HepG2 (cell line): ENCODE measurements around the gene FAM174C. TPM values are rescaled to one million over a fixed set of nuclear protein-coding genes. Genes with fewer than 3 reads are reported as not detected.

Experiments
- ATAC-seq: fragments of 200-7000 bp; cut with Tn5 transposase; 3 replicates; pipeline ENCODE4 v1.9.1; 2020; ENCODE audit warnings: mild to moderate bottlenecking, moderate library complexity
- BruUV-seq: library from RNA; stranded (reverse); fragments of 400-500 nt; replicated peaks from 2 replicates; lab custom pipeline; 2021; lab: Mats Ljungman, UMichigan
- CTCF ChIA-PET: fragments of 300-600 bp; formaldehyde crosslinking; extraction: SDS; loops from one replicate; lab custom pipeline; 2021; ENCODE audit warnings: low total read pairs, inconsistent platforms, low intra/inter-chr PET ratio; lab: Yijun Ruan, JAX
- POLR2A ChIA-PET: fragments of 350-600 bp; sonication (Branson Sonifier 250); formaldehyde crosslinking; loops from one replicate; lab custom pipeline; 2020; ENCODE audit warnings: antibody characterized with exemption, inconsistent platforms; lab: Yijun Ruan, JAX
- DNase-seq: peaks from one replicate; pipeline ENCODE4 v3.0.0-alpha.2; 2015; ENCODE audit warnings: low spot score
- FAIRE-seq: peaks from 3 replicates; lab custom pipeline; 2011; peaks lifted over from hg19 to GRCh38; lab: Jason Lieb, UNC
- H2AFZ ChIP-seq: one replicate; pipeline ENCODE4 v1.6.1; 2011; ENCODE audit warnings: low read length, inconsistent platforms
- H3K27ac ChIP-seq: fragments of 300-600 bp; 3 replicates; pipeline ENCODE4 v1.8.0; 2011; ENCODE audit warnings: mixed run types, mild to moderate bottlenecking, mixed read lengths, low read length, inconsistent platforms; ENCODE audit not compliant: insufficient read depth; ENCODE audit errors: extremely low read length
- H3K27me3 ChIP-seq, 2 experiments: fragments of 200-600 bp in 1 of 2; 2 replicates in 1 of 2; 3 replicates in 1 of 2; pipeline versions ENCODE4 v1.6.0 to v1.8.0; 2011; ENCODE audit warnings: low read length in 2 of 2, mild to moderate bottlenecking in 2 of 2, moderate library complexity in 2 of 2, inconsistent platforms in 1 of 2; ENCODE audit not compliant: insufficient read depth in 2 of 2, control insufficient read depth in 1 of 2
- H3K36me3 ChIP-seq, 2 experiments: fragments of 200-600 bp in 1 of 2; replicated peaks in 1 of 2; 2 replicates in 1 of 2; 3 replicates in 1 of 2; pipeline versions ENCODE4 v1.5.1 to v1.8.0; 2011; ENCODE audit warnings: low read length in 2 of 2, inconsistent platforms in 1 of 2; ENCODE audit not compliant: insufficient read depth in 2 of 2, control insufficient read depth in 1 of 2
- H3K4me1 ChIP-seq: 2 replicates; pipeline ENCODE4 v1.5.1; 2012; ENCODE audit warnings: low read length, inconsistent platforms; ENCODE audit not compliant: insufficient read depth
- H3K4me2 ChIP-seq: 2 replicates; pipeline ENCODE4 v1.6.0; 2011; ENCODE audit warnings: low read depth, low read length, inconsistent platforms
- H3K4me3 ChIP-seq, 3 experiments: fragments of 200-600 bp in 1 of 3; sonication (generic), shearing (Covaris generic) in 1 of 3; replicated peaks in 1 of 3; 2 replicates each; pipeline ENCODE4 v1.5.1; 2011 to 2016; ENCODE audit warnings: low read length in 3 of 3, inconsistent platforms in 2 of 3, low read depth in 2 of 3, mild to moderate bottlenecking in 2 of 3, control low read depth in 1 of 3, mixed read lengths in 1 of 3; ENCODE audit not compliant: insufficient read depth in 1 of 3
- H3K79me2 ChIP-seq: one replicate; pipeline ENCODE4 v1.6.1; 2011; ENCODE audit warnings: low read length, inconsistent platforms; ENCODE audit not compliant: insufficient read depth
- H3K9ac ChIP-seq: 2 replicates; pipeline ENCODE4 v1.6.0; 2011; ENCODE audit warnings: mild to moderate bottlenecking, low read depth, low read length, inconsistent platforms; ENCODE audit not compliant: insufficient read depth
- H3K9me3 ChIP-seq: 2 replicates; pipeline ENCODE4 v1.5.1; 2012; ENCODE audit warnings: mild to moderate bottlenecking, low read length
- H4K20me1 ChIP-seq: 2 replicates; pipeline ENCODE4 v1.6.0; 2011; ENCODE audit warnings: inconsistent platforms, mild to moderate bottlenecking, low read length, moderate library complexity; ENCODE audit not compliant: insufficient read depth
- AGO2 ChIP-seq: fragments of 200-400 bp; formaldehyde crosslinking; optimal IDR thresholded peaks from 2 replicates; pipeline ENCODE3; 2017; ENCODE audit warnings: mild to moderate bottlenecking, low read depth, low read length, moderate library complexity
- FOXA3 ChIP-seq: IDR thresholded peaks from 2 replicates; pipeline ENCODE4 v1.6.1; 2016; ENCODE audit warnings: missing genetic modification reagents, missing compliant biosample characterization
- HNF1B ChIP-seq: sonication (generic); formaldehyde crosslinking; IDR thresholded peaks from 2 replicates; pipeline ENCODE4 v1.5.1; 2020; ENCODE audit warnings: mild to moderate bottlenecking, moderate library complexity, missing genetic modification reagents
- KLF16 ChIP-seq, 2 experiments: sonication (generic) in 1 of 2; formaldehyde crosslinking in 1 of 2; IDR thresholded peaks; 2 replicates each; pipeline versions ENCODE4 v1.6.1 to v1.8.0; 2016 to 2023; ENCODE audit warnings: missing genetic modification reagents in 2 of 2, missing compliant biosample characterization in 1 of 2
- NCOA1 ChIP-seq: sonication (generic); formaldehyde crosslinking; IDR thresholded peaks from 2 replicates; pipeline ENCODE4 v1.9.0; 2021; ENCODE audit warnings: missing genetic modification reagents
- RARG ChIP-seq: sonication (generic); formaldehyde crosslinking; IDR thresholded peaks from 2 replicates; pipeline ENCODE4 v1.4.0; 2020; ENCODE audit warnings: low read depth, mild to moderate bottlenecking, missing genetic modification reagents
- SPEN ChIP-seq: sonication (generic); formaldehyde crosslinking; IDR thresholded peaks from 2 replicates; pipeline ENCODE4 v1.5.1; 2020; ENCODE audit warnings: low read depth, mild to moderate bottlenecking, missing genetic modification reagents
- STAG1 ChIP-seq: sonication (generic); formaldehyde crosslinking; IDR thresholded peaks from 2 replicates; pipeline ENCODE4 v1.4.0; 2020; ENCODE audit warnings: missing genetic modification reagents
- ZBTB26 ChIP-seq: IDR thresholded peaks from 2 replicates; pipeline ENCODE4 v1.6.1; 2016; ENCODE audit warnings: missing compliant biosample characterization, missing genetic modification reagents, borderline replicate concordance
- ZNF225 ChIP-seq: sonication (generic); formaldehyde crosslinking; IDR thresholded peaks from 2 replicates; pipeline ENCODE4 v1.4.0; 2020; ENCODE audit warnings: mild to moderate bottlenecking, missing genetic modification reagents
- ZNF326 ChIP-seq: sonication (generic); formaldehyde crosslinking; IDR thresholded peaks from 2 replicates; pipeline ENCODE4 v1.4.0; 2020; ENCODE audit warnings: missing genetic modification reagents, borderline replicate concordance
- ZNF441 ChIP-seq: sonication (generic); formaldehyde crosslinking; IDR thresholded peaks from 2 replicates; pipeline ENCODE4 v1.7.0; 2021; ENCODE audit warnings: missing genetic modification reagents, borderline replicate concordance
- ZNF501 ChIP-seq: sonication (generic); formaldehyde crosslinking; IDR thresholded peaks from 2 replicates; pipeline ENCODE4 v1.5.1; 2020; ENCODE audit warnings: mild to moderate bottlenecking, moderate library complexity, missing genetic modification reagents
- ZNF572 ChIP-seq: sonication (generic); formaldehyde crosslinking; IDR thresholded peaks from 2 replicates; pipeline ENCODE4 v1.5.1; 2020; ENCODE audit warnings: mild to moderate bottlenecking, missing genetic modification reagents
- ZNF607 ChIP-seq: sonication (generic); formaldehyde crosslinking; IDR thresholded peaks from 2 replicates; pipeline ENCODE4 v1.5.1; 2020; ENCODE audit warnings: missing genetic modification reagents, mild to moderate bottlenecking, borderline replicate concordance
- WGBS: methylation state at CpG from one replicate; pipeline ENCODE4 v1.1.6; 2017; ENCODE audit warnings: low lambda C conversion rate; 5-methylcytosine and 5-hydroxymethylcytosine counted together
- in situ Hi-C: cut with HindIII; loops from 2 replicates; pipeline ENCODE4 v1.10.0; 2017; ENCODE audit warnings: low pct_unique_long_range_greater_than_20kb; ENCODE audit not compliant: extremely low pct_ligation_motif_present
- intact Hi-C: fragments of 100-400 bp; cut with micrococcal nuclease; formaldehyde crosslinking; loops from one replicate; pipeline ENCODE4 v1.10.0; 2022; ENCODE audit not compliant: unreplicated experiment
- polyA plus RNA-seq, 8 experiments: library from polyadenylated mRNA; depleted of rRNA in 3 of 8; stranded (reverse) in 7 of 8; unstranded in 1 of 8; fragments of >200 nt; fragmentation: Illumina TruSeq in 4 of 8; extraction: Trizol in 4 of 8; gene quantifications; 2 replicates each; pipeline versions ENCODE4 v1.2.1 to v1.2.3, GENCODE V29; 2011 to 2016; ENCODE audit warnings: low read depth in 4 of 8, missing spikeins in 1 of 8, mixed read lengths in 1 of 8; ENCODE audit not compliant: insufficient read depth in 1 of 8
- total RNA-seq, 5 experiments: library from RNA; depleted of rRNA; stranded (reverse); fragments of >200 nt; fragmentation: Illumina TruSeq; extraction: Trizol; gene quantifications; 2 replicates each; pipeline ENCODE4 v1.2.3, GENCODE V29; 2016; ENCODE audit warnings: low read depth in 1 of 5
- TF ChIP-seq, protein P1 (sequence below): IDR thresholded peaks from 2 replicates; pipeline ENCODE4 v1.6.1; 2016; ENCODE audit warnings: missing biosample characterization, missing genetic modification reagents, low read depth
- TF ChIP-seq, protein P2 (sequence below): sonication (generic); formaldehyde crosslinking; conservative IDR thresholded peaks from 2 replicates; pipeline ENCODE4 v1.4.0; 2020; ENCODE audit warnings: missing genetic modification reagents

FAM174C gene
- total and polyA plus RNA-seq, 2 of the 13 experiments (the other 11 are each of a cell fraction or from before 2014, with no cell fraction given), result 19.5 to 31.3 TPM

- no peak for TF ChIP-seq HNF1B
Measured at GRCh38 chr19:1260749-1261537, 14.4 kb upstream of the FAM174C start (continued).

DNA sequence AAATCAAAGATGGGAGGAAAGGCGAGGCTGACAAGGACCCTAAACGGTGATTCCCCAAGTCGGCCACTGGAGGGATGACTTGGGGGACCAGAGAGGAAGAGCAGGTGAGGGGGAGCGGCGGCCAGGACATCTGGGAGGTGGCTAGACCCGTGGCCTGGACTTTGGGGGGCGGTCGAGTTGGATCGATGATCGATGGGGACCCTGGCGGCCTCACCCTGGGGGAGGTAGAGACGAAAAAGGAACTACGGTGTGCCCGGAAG lies 13.9 kb upstream of the FAM174C start:
- H3K27ac ChIP-seq, result peak overlapping the region; percentile 81
- peak overlapping the region; percentile 98 for H3K4me2 ChIP-seq
- peak overlapping the region; percentile 78 for H3K9ac ChIP-seq
- peak overlapping the region; percentile 71 to 81 (median 80) for H3K4me3 ChIP-seq
- H3K4me1 ChIP-seq, result peaks cover 77% of the 10 kb centered on the region
- no peak overlapping the region for H2AFZ ChIP-seq
- DNase-seq, result no peak
- in situ Hi-C loops, result no loop called here
- BruUV-seq, result no TSS peak
- H4K20me1 ChIP-seq, result peaks cover 29% of the 10 kb centered on the region; the same call in 1 of the 2 replicates
- H3K27me3 ChIP-seq, result no peaks in the 10 kb centered on the region
- no peaks in the 10 kb centered on the region for H3K9me3 ChIP-seq
- peaks cover 3% of the 10 kb centered on the region for H3K79me2 ChIP-seq
- no peak for ATAC-seq
- POLR2A ChIA-PET, result interaction anchor here (1.3 to 13.7 kb wide), 7 partner anchors 3 to 23 kb away, joined by 4 to 668 read pairs (median 9); partner anchors contain the start of genes ATP5F1D, CIRBP, FAM174C and MIDN
- peaks cover 4 to 15% of the 10 kb centered on the region in 2 experiments; a peak in 2 of 5 replicates for H3K36me3 ChIP-seq
- under 1% methylated on average over 14 of the region's 14 CpGs for WGBS
- CTCF ChIA-PET, result no interaction called here
- intact Hi-C loops, result no loop called here
- FAIRE-seq, result no peak
- TF ChIP-seq FOXA3 (CRISPR knock-in tag) (no peak), SPEN (no peak), ZNF326 (CRISPR knock-in tag) (no peak), ZNF225 (no peak; the same call in 1 of the 2 replicates), ZNF441 (CRISPR knock-in tag) (peak; percentile 37; the same call in 1 of the 2 replicates), ZNF572 (CRISPR knock-in tag) (0 out of 2 replicates have a peak, but pooled peaks have one; percentile 9), ZNF501 (CRISPR knock-in tag) (peak; percentile 58; the same call in 1 of the 2 replicates), KLF16 (CRISPR knock-in tag; IDR thresholded peaks at IDR 0.05) (no peak), AGO2 (peak; percentile 56), RARG (CRISPR knock-in tag) (no peak), ZBTB26 (CRISPR knock-in tag) (no peak), STAG1 (CRISPR knock-in tag) (no peak), NCOA1 (CRISPR knock-in tag) (no peak), ZNF607 (CRISPR knock-in tag) (peak; percentile 14)
- TF ChIP-seq, protein P1, sequence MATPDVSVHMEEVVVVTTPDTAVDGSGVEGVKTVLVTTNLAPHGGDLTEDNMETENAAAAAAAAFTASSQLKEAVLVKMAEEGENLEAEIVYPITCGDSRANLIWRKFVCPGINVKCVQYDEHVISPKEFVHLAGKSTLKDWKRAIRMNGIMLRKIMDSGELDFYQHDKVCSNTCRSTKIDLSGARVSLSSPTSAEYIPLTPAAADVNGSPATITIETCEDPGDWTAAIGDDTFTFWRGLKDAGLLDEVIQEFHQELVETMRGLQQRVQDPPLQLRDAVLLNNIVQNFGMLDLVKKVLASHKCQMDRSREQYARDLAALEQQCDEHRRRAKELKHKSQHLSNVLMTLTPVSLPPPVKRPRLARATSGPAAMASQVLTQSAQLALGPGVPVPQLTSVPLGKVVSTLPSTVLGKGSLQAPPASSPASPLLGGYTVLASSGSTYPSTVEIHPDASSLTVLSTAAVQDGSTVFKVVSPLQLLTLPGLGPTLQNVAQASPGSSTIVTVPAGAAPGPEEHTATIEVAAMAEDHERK (CRISPR knock-in tag), result no peak
- TF ChIP-seq, protein P2, sequence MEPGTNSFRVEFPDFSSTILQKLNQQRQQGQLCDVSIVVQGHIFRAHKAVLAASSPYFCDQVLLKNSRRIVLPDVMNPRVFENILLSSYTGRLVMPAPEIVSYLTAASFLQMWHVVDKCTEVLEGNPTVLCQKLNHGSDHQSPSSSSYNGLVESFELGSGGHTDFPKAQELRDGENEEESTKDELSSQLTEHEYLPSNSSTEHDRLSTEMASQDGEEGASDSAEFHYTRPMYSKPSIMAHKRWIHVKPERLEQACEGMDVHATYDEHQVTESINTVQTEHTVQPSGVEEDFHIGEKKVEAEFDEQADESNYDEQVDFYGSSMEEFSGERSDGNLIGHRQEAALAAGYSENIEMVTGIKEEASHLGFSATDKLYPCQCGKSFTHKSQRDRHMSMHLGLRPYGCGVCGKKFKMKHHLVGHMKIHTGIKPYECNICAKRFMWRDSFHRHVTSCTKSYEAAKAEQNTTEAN (CRISPR knock-in tag), result no peak
